D721Med (cell line): ENCODE data around the gene IRF5.

ENCODE experiments used
- DNase-seq: peaks from one replicate; pipeline ENCODE4 v3.0.0; 2011; ENCODE audit warnings: low spot score; ENCODE audit not compliant: insufficient read length
- FAIRE-seq: peaks from 2 replicates; lab custom pipeline; 2011; peaks lifted over from hg19 to GRCh38; lab: Jason Lieb, UNC
- CTCF ChIP-seq: IDR thresholded peaks from 2 replicates; pipeline ENCODE4 v1.5.1; 2012; ENCODE audit warnings: mild to moderate bottlenecking, control low read depth; ENCODE audit not compliant: insufficient read depth; ENCODE audit errors: missing control alignments

Gene IRF5

GRCh38 chr7:128902761-128903585 lies 34.8 kb upstream of the IRF5 start:
- no peak for FAIRE-seq
- no peak for TF ChIP-seq CTCF
- no peak for DNase-seq

GRCh38 chr7:128903621-128904361 lies 33.9 kb upstream of the IRF5 start:
- no peak for DNase-seq
- no peak for TF ChIP-seq CTCF
- no peak for FAIRE-seq

GRCh38 chr7:128904381-128905197 lies 33.1 kb upstream of the IRF5 start:
- TF ChIP-seq CTCF = peak; percentile 75
- FAIRE-seq = no peak

GRCh38 chr7:128906001-128906765 lies 31.5 kb upstream of the IRF5 start:
- DNase-seq = no peak
- FAIRE-seq = no peak
- no peak for TF ChIP-seq CTCF

More at GRCh38 chr7:128904381-128905197, 33.1 kb upstream of the IRF5 start:
- peak; percentile 61 for DNase-seq

GRCh38 chr7:128906766-128907559 lies 30.8 kb upstream of the IRF5 start:
- TF ChIP-seq CTCF = no peak
- DNase-seq (no peak), FAIRE-seq (no peak)
